GM23338 (cell line): ENCODE data around the gene NUP107.

ENCODE experiments used
- CREB1 ChIP-seq: fragments of 250-450 bp; sonication (Bioruptor Pico); IDR thresholded peaks from 2 replicates; pipeline ENCODE4 v1.5.0; 2020; ENCODE audit warnings: low read depth, mild to moderate bottlenecking, moderate library complexity
- CTCF ChIP-seq, 2 experiments: fragments of 200-600 bp in 1 of 2; sonication (generic) in 1 of 2; conservative IDR thresholded peaks; 2 replicates each; pipeline versions ENCODE4 v1.5.1 to v1.6.1; 2016 to 2017; ENCODE audit warnings: antibody characterized with exemption in 2 of 2, low read depth in 2 of 2, mild to moderate bottlenecking in 2 of 2, moderate library complexity in 1 of 2
- EZH2 ChIP-seq: fragments of 200-600 bp; sonication (generic); IDR thresholded peaks from one replicate; pipeline ENCODE4 v1.8.0; 2017; ENCODE audit warnings: antibody characterized with exemption, mild to moderate bottlenecking, low read depth; ENCODE audit not compliant: unreplicated experiment
- EZH2phosphoT487 ChIP-seq: fragments of 200-600 bp; sonication (generic); IDR thresholded peaks from one replicate; pipeline ENCODE4 v1.8.1; 2018; ENCODE audit warnings: antibody characterized with exemption; ENCODE audit not compliant: unreplicated experiment
- POLR2AphosphoS5 ChIP-seq: IDR thresholded peaks from 2 replicates; pipeline ENCODE4 v1.6.1; 2016; ENCODE audit warnings: antibody characterized with exemption, low read depth
- STAT1 ChIP-seq: IDR thresholded peaks from one replicate; pipeline ENCODE4 v1.6.1; 2016; ENCODE audit warnings: antibody characterized with exemption; ENCODE audit not compliant: unreplicated experiment
- TF ChIP-seq, protein P1 (sequence below): IDR thresholded peaks from one replicate; pipeline ENCODE4 v1.6.1; 2018; ENCODE audit warnings: antibody characterized with exemption; ENCODE audit not compliant: unreplicated experiment

- no peak for TF ChIP-seq CTCF (conservative IDR thresholded peaks at IDR 0.05; ENCODE audit: low read depth in 2 of 2)
- TF ChIP-seq POLR2AphosphoS5, result no peak
- TF ChIP-seq EZH2, result no peak
- no peak for TF ChIP-seq EZH2phosphoT487
- TF ChIP-seq, protein P1, sequence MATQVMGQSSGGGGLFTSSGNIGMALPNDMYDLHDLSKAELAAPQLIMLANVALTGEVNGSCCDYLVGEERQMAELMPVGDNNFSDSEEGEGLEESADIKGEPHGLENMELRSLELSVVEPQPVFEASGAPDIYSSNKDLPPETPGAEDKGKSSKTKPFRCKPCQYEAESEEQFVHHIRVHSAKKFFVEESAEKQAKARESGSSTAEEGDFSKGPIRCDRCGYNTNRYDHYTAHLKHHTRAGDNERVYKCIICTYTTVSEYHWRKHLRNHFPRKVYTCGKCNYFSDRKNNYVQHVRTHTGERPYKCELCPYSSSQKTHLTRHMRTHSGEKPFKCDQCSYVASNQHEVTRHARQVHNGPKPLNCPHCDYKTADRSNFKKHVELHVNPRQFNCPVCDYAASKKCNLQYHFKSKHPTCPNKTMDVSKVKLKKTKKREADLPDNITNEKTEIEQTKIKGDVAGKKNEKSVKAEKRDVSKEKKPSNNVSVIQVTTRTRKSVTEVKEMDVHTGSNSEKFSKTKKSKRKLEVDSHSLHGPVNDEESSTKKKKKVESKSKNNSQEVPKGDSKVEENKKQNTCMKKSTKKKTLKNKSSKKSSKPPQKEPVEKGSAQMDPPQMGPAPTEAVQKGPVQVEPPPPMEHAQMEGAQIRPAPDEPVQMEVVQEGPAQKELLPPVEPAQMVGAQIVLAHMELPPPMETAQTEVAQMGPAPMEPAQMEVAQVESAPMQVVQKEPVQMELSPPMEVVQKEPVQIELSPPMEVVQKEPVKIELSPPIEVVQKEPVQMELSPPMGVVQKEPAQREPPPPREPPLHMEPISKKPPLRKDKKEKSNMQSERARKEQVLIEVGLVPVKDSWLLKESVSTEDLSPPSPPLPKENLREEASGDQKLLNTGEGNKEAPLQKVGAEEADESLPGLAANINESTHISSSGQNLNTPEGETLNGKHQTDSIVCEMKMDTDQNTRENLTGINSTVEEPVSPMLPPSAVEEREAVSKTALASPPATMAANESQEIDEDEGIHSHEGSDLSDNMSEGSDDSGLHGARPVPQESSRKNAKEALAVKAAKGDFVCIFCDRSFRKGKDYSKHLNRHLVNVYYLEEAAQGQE, result no peak
- TF ChIP-seq CREB1, result no peak
- TF ChIP-seq STAT1, result no peak
These were observed 19.5 kb upstream of the NUP107 start for GRCh38 chr12:68667291-68667690.
